RWPE2 (cell line): Measurements from ENCODE around the gene FBXL2.

Experiments
- ATAC-seq: fragments of 200-7000 bp; cut with Tn5 transposase; 3 replicates; pipeline ENCODE4 v1.9.1; 2021; ENCODE audit warnings: low read depth
- DNase-seq: peaks from one replicate; pipeline ENCODE4 v3.0.0-alpha.2; 2020; ENCODE audit warnings: low spot score
- H3K27ac ChIP-seq: fragments of 450-650 bp; 2 replicates; pipeline ENCODE4 v1.5.1; 2017; ENCODE audit warnings: mild to moderate bottlenecking; ENCODE audit not compliant: poor library complexity, severe bottlenecking
- H3K27me3 ChIP-seq: fragments of 250-450 bp; sonication (Bioruptor Pico); 2 replicates; pipeline ENCODE4 v1.5.1; 2021; ENCODE audit warnings: mild to moderate bottlenecking, moderate library complexity; ENCODE audit not compliant: insufficient read depth, poor library complexity, severe bottlenecking
- H3K36me3 ChIP-seq: fragments of 250-450 bp; sonication (Bioruptor Pico); 2 replicates; pipeline ENCODE4 v1.5.1; 2020; ENCODE audit warnings: low read depth, mild to moderate bottlenecking, moderate library complexity
- H3K4me1 ChIP-seq: fragments of 250-450 bp; sonication (Bioruptor Pico); 2 replicates; pipeline ENCODE4 v1.5.1; 2021; ENCODE audit warnings: mild to moderate bottlenecking, moderate library complexity; ENCODE audit not compliant: insufficient read depth, poor library complexity, severe bottlenecking
- H3K4me3 ChIP-seq: fragments of 250-450 bp; sonication (Bioruptor Pico); 2 replicates; pipeline ENCODE4 v1.5.1; 2021; ENCODE audit warnings: mild to moderate bottlenecking, moderate library complexity; ENCODE audit not compliant: severe bottlenecking
- H3K9me3 ChIP-seq: fragments of 250-450 bp; sonication (Bioruptor Pico); 2 replicates; pipeline ENCODE4 v1.5.1; 2021; ENCODE audit warnings: mild to moderate bottlenecking, moderate library complexity; ENCODE audit not compliant: severe bottlenecking
- CTCF ChIP-seq: fragments of 450-650 bp; IDR thresholded peaks from one replicate; pipeline ENCODE4 v1.5.1; 2017; ENCODE audit warnings: mild to moderate bottlenecking, moderate library complexity; ENCODE audit not compliant: poor library complexity, severe bottlenecking

Gene FBXL2

DNA sequence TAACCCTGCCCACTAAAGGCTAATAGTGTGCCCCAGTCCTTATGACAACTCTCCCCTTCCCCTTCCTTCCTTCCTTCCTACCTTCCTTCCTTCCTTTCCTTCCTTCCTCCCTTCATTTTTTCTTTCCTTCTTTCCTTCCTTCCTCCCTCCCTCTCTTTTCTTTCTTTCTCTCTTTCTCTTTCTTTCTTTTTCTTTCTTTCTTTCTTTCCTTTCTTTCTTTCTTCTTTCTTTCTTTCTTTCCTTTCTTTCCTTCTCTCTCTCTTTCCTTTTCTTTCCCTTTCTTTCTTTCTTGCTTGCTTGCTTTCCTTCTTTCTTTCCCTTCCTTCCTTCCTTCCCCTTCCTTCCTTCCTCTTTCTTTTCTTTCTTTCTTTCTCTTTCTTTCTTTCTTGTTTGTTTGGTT, 30.5 kb upstream of the FBXL2 start:
- no peak overlapping the region for H3K4me3 ChIP-seq
- H3K4me1 ChIP-seq = no peaks in the 10 kb centered on the region
- H3K9me3 ChIP-seq = no peaks in the 10 kb centered on the region
- no peak overlapping the region for H3K27ac ChIP-seq
- ATAC-seq = no peak
- TF ChIP-seq CTCF = no peak
- no peak for DNase-seq
- no peaks in the 10 kb centered on the region for H3K36me3 ChIP-seq
- H3K27me3 ChIP-seq = no peaks in the 10 kb centered on the region

DNA sequence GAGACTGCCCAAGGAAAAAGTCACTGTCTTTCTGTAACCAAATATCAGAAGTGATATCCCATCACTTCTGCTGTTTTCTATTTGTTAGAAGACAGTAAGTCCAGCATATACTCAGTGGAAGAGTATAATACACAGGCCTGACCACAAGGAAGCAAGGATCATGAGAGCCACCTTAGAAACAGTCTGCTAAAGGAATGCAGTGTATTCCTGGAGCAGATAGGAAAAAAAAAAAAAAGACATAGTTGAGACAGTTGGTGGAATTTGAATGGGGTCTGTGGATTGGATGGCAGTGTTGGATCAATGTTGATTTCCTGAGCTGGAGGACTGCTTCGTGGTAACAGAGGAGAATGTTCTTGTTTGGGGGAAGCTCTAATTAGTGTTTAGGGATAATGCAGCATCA, 26.5 kb upstream of the FBXL2 start:
- H3K36me3 ChIP-seq = no peaks in the 10 kb centered on the region
- DNase-seq (no peak), ATAC-seq (no peak)
- H3K9me3 ChIP-seq = no peaks in the 10 kb centered on the region
- no peaks in the 10 kb centered on the region for H3K4me1 ChIP-seq
- TF ChIP-seq CTCF = no peak
- H3K27me3 ChIP-seq = no peaks in the 10 kb centered on the region
- no peak overlapping the region for H3K4me3 ChIP-seq
- H3K27ac ChIP-seq = no peak overlapping the region

DNA sequence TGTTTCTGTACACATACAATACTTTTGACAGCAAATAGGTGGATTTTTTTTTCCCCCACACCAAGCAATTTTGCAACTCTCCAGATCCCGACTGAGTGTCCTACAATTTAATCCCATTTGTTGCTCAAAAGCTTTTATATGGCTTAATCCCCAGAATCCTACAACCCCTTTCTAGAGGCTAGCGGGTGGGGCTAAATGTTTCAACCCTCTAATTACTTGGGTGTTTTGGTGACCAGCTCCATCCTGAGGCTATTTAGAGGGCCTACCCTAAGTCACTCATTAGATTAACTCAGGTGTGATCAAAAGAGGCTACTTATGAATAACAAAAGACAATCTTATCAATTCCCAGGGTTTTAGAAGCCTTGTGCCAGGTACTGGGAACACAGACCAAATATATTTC, 21.0 kb upstream of the FBXL2 start:
- Histone ChIP-seq H3K27ac (no peak overlapping the region), H3K36me3 (no peaks in the 10 kb centered on the region), H3K27me3 (no peaks in the 10 kb centered on the region), H3K4me1 (no peaks in the 10 kb centered on the region), H3K4me3 (no peak overlapping the region), H3K9me3 (no peaks in the 10 kb centered on the region)
- TF ChIP-seq CTCF = no peak
- DNase-seq (no peak), ATAC-seq (no peak)

DNA sequence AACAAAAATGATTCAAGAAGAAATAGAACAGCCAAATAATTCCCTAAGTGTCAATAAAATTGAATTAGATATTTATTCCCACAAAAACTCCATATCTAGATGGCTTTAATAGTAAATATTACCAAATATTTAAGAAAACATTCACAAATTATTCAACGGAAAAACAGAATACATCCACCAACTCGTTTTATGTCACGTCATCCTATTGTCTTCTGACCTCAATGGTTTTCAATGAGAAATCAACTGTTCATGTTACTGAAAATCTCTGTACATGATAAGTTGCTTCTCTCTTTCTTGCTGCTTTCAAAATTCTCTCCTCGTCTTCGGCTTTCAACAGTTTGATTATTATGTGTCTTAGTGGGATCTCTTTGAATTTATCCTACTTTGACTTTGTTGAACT, 17.1 kb upstream of the FBXL2 start:
- Histone ChIP-seq H3K4me1 (no peaks in the 10 kb centered on the region), H3K36me3 (no peaks in the 10 kb centered on the region), H3K27ac (no peak overlapping the region), H3K4me3 (no peak overlapping the region), H3K9me3 (no peaks in the 10 kb centered on the region), H3K27me3 (no peaks in the 10 kb centered on the region)
- DNase-seq = no peak
- TF ChIP-seq CTCF = no peak
- no peak for ATAC-seq

- ATAC-seq (no peak), DNase-seq (no peak)
- no peak overlapping the region for H3K27ac ChIP-seq
- H3K36me3 ChIP-seq = no peaks in the 10 kb centered on the region
- H3K27me3 ChIP-seq = no peaks in the 10 kb centered on the region
- no peaks in the 10 kb centered on the region for H3K9me3 ChIP-seq
- H3K4me3 ChIP-seq = no peak overlapping the region
- no peak for TF ChIP-seq CTCF
- no peaks in the 10 kb centered on the region for H3K4me1 ChIP-seq
These were observed 7.9 kb upstream of the FBXL2 start for GRCh38 chr3:33269385-33269784.
